MM.1S (cell line): ENCODE data around the gene LNPEP.

ENCODE experiments used
- DNase-seq: peaks from one replicate; pipeline ENCODE4 v3.0.0-alpha.2; 2015
- H2AFZ ChIP-seq: fragments of 300-600 bp; sonication (generic); 2 replicates; pipeline ENCODE4 v1.6.0; 2016; ENCODE audit warnings: antibody characterized with exemption, low read length
- H3F3A ChIP-seq: fragments of 300-600 bp; sonication (generic); 2 replicates; pipeline ENCODE4 v1.6.1; 2016; ENCODE audit warnings: mild to moderate bottlenecking, antibody characterized with exemption, low read length, moderate library complexity, mixed read lengths; ENCODE audit not compliant: insufficient read depth
- H3K27ac ChIP-seq: fragments of 300-600 bp; sonication (generic); 2 replicates; pipeline ENCODE4 v1.5.1; 2016; ENCODE audit warnings: mild to moderate bottlenecking, low read length
- H3K27me3 ChIP-seq: fragments of 300-600 bp; sonication (generic); replicated peaks from 2 replicates; pipeline ENCODE4 v1.6.0; 2016; ENCODE audit warnings: low read length; ENCODE audit not compliant: insufficient read depth
- H3K36me3 ChIP-seq: fragments of 300-600 bp; sonication (generic); replicated peaks from 2 replicates; pipeline ENCODE4 v1.6.1; 2016; ENCODE audit warnings: mild to moderate bottlenecking, low read length, mixed read lengths; ENCODE audit not compliant: insufficient read depth
- H3K4me1 ChIP-seq: fragments of 300-600 bp; sonication (generic); 2 replicates; pipeline ENCODE4 v1.6.1; 2016; ENCODE audit warnings: low read length, mixed read lengths
- H3K4me2 ChIP-seq: fragments of 300-600 bp; sonication (generic); 2 replicates; pipeline ENCODE4 v1.6.0; 2016; ENCODE audit warnings: low read depth, low read length
- H3K4me3 ChIP-seq: fragments of 300-600 bp; sonication (generic); 2 replicates; pipeline ENCODE4 v1.5.1; 2016; ENCODE audit warnings: low read length, mixed read lengths
- H3K79me2 ChIP-seq: fragments of 300-600 bp; sonication (generic); 2 replicates; pipeline ENCODE4 v1.6.1; 2016; ENCODE audit warnings: mixed run types, low read length, mixed read lengths
- H3K9ac ChIP-seq: fragments of 300-600 bp; sonication (generic); 2 replicates; pipeline ENCODE4 v1.6.1; 2016; ENCODE audit warnings: low read length, mixed read lengths
- H3K9me2 ChIP-seq: fragments of 300-600 bp; sonication (generic); replicated peaks from 2 replicates; pipeline ENCODE4 v1.6.1; 2016; ENCODE audit warnings: mild to moderate bottlenecking, low read length, mixed read lengths; ENCODE audit not compliant: insufficient read depth
- H3K9me3 ChIP-seq: fragments of 300-600 bp; sonication (generic); replicated peaks from 2 replicates; pipeline ENCODE4 v1.6.1; 2016; ENCODE audit warnings: mild to moderate bottlenecking, low read length, mixed read lengths; ENCODE audit not compliant: insufficient read depth
- H4K20me1 ChIP-seq: fragments of 300-600 bp; sonication (generic); 2 replicates; pipeline ENCODE4 v1.6.1; 2016; ENCODE audit warnings: mild to moderate bottlenecking, low read length, moderate library complexity, mixed read lengths; ENCODE audit not compliant: insufficient read depth
- EZH2 ChIP-seq: fragments of 300-600 bp; sonication (generic); optimal IDR thresholded peaks from 2 replicates; pipeline ENCODE3; 2017; ENCODE audit warnings: low read depth, mild to moderate bottlenecking, antibody characterized with exemption, low read length, mixed read lengths
- EZH2phosphoT487 ChIP-seq: fragments of 300-600 bp; sonication (generic); IDR thresholded peaks from 2 replicates; pipeline ENCODE4 v1.6.1; 2018; ENCODE audit warnings: antibody characterized with exemption, low read length
- TF ChIP-seq, protein P1 (sequence below): fragments of 300-600 bp; sonication (generic); IDR thresholded peaks from 2 replicates; pipeline ENCODE4 v1.5.1; 2016; ENCODE audit warnings: antibody characterized with exemption, low read length, mixed read lengths

Gene LNPEP

DNA sequence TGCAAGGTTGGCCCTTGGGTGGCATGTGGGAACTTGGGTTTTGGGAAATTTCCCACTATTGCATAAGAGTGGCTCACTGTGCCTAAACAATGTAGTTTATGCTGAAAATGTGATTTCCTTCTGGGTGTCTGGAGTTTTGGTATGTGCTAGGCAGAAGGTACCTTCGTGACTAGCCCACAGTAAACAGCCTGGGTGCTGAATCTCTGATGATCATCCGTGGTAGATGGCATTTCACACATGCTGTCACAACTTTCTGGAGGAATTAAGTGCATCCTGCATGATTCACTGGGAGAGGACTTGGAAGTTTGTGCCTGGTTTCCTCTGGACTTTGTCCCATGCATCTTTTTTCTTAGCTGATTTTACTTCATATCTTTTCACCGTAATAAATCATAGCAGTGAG is 64.5 kb downstream of the LNPEP start:
- Histone ChIP-seq H4K20me1 (no peaks in the 10 kb centered on the region), H3K36me3 (0 out of 2 replicates have a peak, but pooled peaks cover 4% of the 10 kb centered on the region), H3F3A (no peaks in the 10 kb centered on the region), H3K9me2 (no peaks in the 10 kb centered on the region), H3K4me2 (no peak overlapping the region), H2AFZ (no peak overlapping the region), H3K79me2 (no peaks in the 10 kb centered on the region), H3K4me3 (no peak overlapping the region), H3K4me1 (no peaks in the 10 kb centered on the region), H3K27ac (no peak overlapping the region), H3K9ac (no peak overlapping the region), H3K27me3 (no peaks in the 10 kb centered on the region), H3K9me3 (no peaks in the 10 kb centered on the region)
- DNase-seq, result no peak
- TF ChIP-seq EZH2phosphoT487 (no peak), EZH2 (no peak)
- TF ChIP-seq, protein P1, sequence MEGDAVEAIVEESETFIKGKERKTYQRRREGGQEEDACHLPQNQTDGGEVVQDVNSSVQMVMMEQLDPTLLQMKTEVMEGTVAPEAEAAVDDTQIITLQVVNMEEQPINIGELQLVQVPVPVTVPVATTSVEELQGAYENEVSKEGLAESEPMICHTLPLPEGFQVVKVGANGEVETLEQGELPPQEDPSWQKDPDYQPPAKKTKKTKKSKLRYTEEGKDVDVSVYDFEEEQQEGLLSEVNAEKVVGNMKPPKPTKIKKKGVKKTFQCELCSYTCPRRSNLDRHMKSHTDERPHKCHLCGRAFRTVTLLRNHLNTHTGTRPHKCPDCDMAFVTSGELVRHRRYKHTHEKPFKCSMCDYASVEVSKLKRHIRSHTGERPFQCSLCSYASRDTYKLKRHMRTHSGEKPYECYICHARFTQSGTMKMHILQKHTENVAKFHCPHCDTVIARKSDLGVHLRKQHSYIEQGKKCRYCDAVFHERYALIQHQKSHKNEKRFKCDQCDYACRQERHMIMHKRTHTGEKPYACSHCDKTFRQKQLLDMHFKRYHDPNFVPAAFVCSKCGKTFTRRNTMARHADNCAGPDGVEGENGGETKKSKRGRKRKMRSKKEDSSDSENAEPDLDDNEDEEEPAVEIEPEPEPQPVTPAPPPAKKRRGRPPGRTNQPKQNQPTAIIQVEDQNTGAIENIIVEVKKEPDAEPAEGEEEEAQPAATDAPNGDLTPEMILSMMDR, result no peak

DNA sequence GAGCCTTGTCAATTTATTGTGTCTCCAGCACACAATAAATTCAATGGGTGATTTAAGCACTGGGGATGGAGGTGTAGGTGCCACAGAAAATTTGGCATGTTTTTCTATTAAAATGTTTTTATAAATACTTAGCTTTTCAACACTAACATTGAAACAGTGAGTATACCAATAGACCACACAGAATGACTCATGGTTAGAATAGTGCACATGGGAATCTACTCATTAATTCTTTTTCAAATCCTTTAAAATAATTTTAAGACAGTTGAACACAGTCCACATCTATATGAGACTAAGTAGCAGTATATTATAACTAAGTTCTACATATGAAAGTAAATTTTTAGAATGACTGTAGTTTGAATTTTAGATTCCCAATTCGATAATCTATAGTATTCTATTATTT is 67.1 kb downstream of the LNPEP start:
- Histone ChIP-seq H3K9me3 (no peaks in the 10 kb centered on the region), H3K9me2 (no peaks in the 10 kb centered on the region), H3F3A (no peaks in the 10 kb centered on the region), H4K20me1 (no peaks in the 10 kb centered on the region), H3K9ac (no peak overlapping the region), H3K79me2 (no peaks in the 10 kb centered on the region), H3K4me1 (no peaks in the 10 kb centered on the region), H3K36me3 (peaks cover 8% of the 10 kb centered on the region; the same call in 1 of the 2 replicates), H2AFZ (no peak overlapping the region), H3K27me3 (no peaks in the 10 kb centered on the region), H3K4me2 (no peak overlapping the region), H3K27ac (no peak overlapping the region), H3K4me3 (no peak overlapping the region)
- TF ChIP-seq EZH2phosphoT487, result no peak
- TF ChIP-seq, protein P1, result no peak
- TF ChIP-seq EZH2, result no peak
- DNase-seq, result no peak

DNA sequence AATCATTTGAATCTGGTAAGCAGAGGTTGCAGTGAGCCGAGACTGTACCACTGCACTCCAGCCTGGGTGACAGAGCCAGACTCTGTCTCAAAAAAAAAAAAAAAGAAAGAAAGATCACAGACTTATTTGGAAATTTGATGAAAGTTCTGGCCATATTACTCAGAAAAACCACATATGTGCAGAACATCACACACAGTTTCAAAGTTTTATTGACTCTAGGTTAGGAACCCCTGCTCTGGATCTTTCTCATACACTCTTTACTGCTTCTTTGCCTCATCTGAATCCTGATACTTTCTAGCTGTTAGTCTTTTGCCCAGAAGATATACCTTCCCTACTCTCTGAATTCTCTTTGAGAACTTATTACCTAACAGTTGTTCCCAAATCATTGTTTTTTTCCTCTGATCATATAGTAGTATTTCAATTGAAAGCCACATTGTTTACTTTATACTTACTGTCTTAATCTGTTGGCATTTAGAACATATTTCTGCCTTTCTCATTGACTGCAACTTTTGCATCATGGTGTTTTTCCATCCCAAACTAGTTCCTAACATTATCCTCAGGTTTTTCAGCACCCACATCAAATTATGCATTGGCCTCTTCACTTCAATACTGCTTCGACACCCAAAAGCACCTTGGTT is 68.7 kb downstream of the LNPEP start:
- Histone ChIP-seq H3K36me3 (peaks cover 3% of the 10 kb centered on the region; the same call in 1 of the 2 replicates), H3K79me2 (no peaks in the 10 kb centered on the region), H3K4me2 (no peak overlapping the region), H3K4me1 (peaks cover 5% of the 10 kb centered on the region), H3K27me3 (no peaks in the 10 kb centered on the region), H3K27ac (no peak overlapping the region), H3K9ac (no peak overlapping the region), H3K9me2 (no peaks in the 10 kb centered on the region), H3K4me3 (no peak overlapping the region), H3K9me3 (no peaks in the 10 kb centered on the region), H3F3A (no peaks in the 10 kb centered on the region), H4K20me1 (no peaks in the 10 kb centered on the region), H2AFZ (no peak overlapping the region)
- TF ChIP-seq EZH2phosphoT487 (no peak), EZH2 (no peak)
- TF ChIP-seq, protein P1, result no peak
- DNase-seq, result no peak
